Measurements from ENCODE around the gene PAX8. TPM values are rescaled to one million over a fixed set of nuclear protein-coding genes. Genes with fewer than 3 reads are reported as not detected.

PAX8 gene
- polyA plus RNA-seq, 1 of the 3 experiments (the other 2 are of a cell fraction), result 0.23 TPM

GRCh38 chr2:113198790-113199612 lies 79.7 kb downstream of the PAX8 start (continued):
- TF ChIP-seq, protein P1, sequence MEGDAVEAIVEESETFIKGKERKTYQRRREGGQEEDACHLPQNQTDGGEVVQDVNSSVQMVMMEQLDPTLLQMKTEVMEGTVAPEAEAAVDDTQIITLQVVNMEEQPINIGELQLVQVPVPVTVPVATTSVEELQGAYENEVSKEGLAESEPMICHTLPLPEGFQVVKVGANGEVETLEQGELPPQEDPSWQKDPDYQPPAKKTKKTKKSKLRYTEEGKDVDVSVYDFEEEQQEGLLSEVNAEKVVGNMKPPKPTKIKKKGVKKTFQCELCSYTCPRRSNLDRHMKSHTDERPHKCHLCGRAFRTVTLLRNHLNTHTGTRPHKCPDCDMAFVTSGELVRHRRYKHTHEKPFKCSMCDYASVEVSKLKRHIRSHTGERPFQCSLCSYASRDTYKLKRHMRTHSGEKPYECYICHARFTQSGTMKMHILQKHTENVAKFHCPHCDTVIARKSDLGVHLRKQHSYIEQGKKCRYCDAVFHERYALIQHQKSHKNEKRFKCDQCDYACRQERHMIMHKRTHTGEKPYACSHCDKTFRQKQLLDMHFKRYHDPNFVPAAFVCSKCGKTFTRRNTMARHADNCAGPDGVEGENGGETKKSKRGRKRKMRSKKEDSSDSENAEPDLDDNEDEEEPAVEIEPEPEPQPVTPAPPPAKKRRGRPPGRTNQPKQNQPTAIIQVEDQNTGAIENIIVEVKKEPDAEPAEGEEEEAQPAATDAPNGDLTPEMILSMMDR (IDR thresholded peaks at IDR 0.05), result peak; percentile 83
- TF ChIP-seq NRF1 (IDR thresholded peaks at IDR 0.05; ENCODE audit: low read depth, low read length) (peak; percentile 62), REST (IDR thresholded peaks at IDR 0.05; ENCODE audit: low read depth, low read length) (no peak)

DNA sequence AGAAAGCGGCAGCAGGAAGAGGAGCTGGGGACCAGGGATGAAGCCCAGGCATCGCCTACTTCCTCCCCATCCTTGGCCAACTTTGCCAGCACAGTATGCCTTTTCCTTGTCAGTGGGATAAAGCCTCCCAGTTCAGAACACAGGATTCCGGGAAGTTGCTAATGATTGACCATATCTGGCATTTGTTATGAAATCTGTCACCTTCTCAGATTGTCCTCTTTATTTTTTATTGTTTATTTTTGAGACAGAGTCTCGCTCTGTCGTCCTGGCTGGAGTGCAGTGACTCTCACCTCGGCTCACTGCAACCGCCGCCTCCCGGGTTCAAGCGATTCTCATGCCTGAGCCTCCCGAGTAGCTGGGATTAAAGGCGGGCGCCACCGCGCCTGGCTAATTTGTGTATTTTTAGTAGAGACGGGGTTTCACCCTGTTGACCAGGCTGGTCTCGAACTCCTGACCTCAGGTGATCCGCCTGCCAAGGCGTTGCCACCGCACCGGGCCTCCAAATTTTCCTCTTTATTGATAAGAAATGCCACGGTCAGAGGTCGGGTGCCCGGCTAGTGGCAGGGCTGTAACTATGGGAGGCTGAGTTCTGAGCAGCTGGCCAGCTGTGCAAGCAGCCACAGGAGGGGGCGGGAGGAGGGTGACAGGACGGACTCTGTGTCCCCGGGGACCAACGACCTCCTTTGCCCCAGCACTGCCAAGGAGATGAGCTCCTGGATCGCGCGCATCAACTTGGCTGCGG lies 80.5 kb downstream of the PAX8 start:
- POLR2A ChIA-PET, result interaction anchor here (1.2 kb wide), 1 partner anchor 39 kb away, joined by 3 read pairs; no protein-coding TSS in a partner anchor
- CTCF ChIA-PET, result interaction anchor here (0.6 to 10.2 kb wide), 50 partner anchors 8 to 572 kb away, joined by 3 to 98 read pairs (median 6); partner anchors contain the start of gene IL1RN

More for the DNA sequence above, 80.5 kb downstream of the PAX8 start:
- DNase-seq, result no peak
- H3K4me2 ChIP-seq, result peak overlapping the region; percentile 88
- no peaks in the 10 kb centered on the region; a peak in 1 of 4 replicates for H3K4me1 ChIP-seq (ENCODE audit: control insufficient read depth in 1 of 2, insufficient read depth in 2 of 2, low read depth in 1 of 2, low read length in 1 of 2)
- H3K9ac ChIP-seq, result peak overlapping the region; percentile 44; the same call in 1 of the 2 replicates
- no peak overlapping the region for H3K27ac ChIP-seq (ENCODE audit: low read depth in 2 of 2, low read length in 1 of 2)
- 72% methylated on average over 24 of the region's 32 CpGs for WGBS (ENCODE audit: low lambda C conversion rate)
- H2AFZ ChIP-seq (ENCODE audit: low read depth), result peak overlapping the region; percentile 88; the same call in 1 of the 2 replicates
- H3K9me3 ChIP-seq, result no peaks in the 10 kb centered on the region
- H3K36me3 ChIP-seq (replicated peaks in 1 of 2; ENCODE audit: control insufficient read depth in 1 of 2, insufficient read depth in 2 of 2, low read length in 1 of 2), result no peaks in the 10 kb centered on the region
- H3K27me3 ChIP-seq (ENCODE audit: insufficient read depth), result peaks cover 10% of the 10 kb centered on the region; the same call in 1 of the 2 replicates
- TF ChIP-seq MAX (IDR thresholded peaks at IDR 0.05; ENCODE audit: low read depth), result no peak
- no peak for TF ChIP-seq FOXJ3 (CRISPR knock-in tag; IDR thresholded peaks at IDR 0.05)
- TF ChIP-seq TCF12 (IDR thresholded peaks at IDR 0.05), result no peak
- H3K4me3 ChIP-seq (ENCODE audit: low read depth in 2 of 2, low read length in 1 of 2), result peak overlapping the region; percentile 66 to 81
- no peaks in the 10 kb centered on the region for H3K79me2 ChIP-seq (ENCODE audit: insufficient read depth)
- no peaks in the 10 kb centered on the region for H3F3A ChIP-seq (replicated peaks; ENCODE audit: insufficient read depth)
- H3K9me2 ChIP-seq, result no peaks in the 10 kb centered on the region
- no peaks in the 10 kb centered on the region for H4K20me1 ChIP-seq (ENCODE audit: insufficient read depth)
